ENCODE data around the gene ETFB.

The ETFB gene

DNA sequence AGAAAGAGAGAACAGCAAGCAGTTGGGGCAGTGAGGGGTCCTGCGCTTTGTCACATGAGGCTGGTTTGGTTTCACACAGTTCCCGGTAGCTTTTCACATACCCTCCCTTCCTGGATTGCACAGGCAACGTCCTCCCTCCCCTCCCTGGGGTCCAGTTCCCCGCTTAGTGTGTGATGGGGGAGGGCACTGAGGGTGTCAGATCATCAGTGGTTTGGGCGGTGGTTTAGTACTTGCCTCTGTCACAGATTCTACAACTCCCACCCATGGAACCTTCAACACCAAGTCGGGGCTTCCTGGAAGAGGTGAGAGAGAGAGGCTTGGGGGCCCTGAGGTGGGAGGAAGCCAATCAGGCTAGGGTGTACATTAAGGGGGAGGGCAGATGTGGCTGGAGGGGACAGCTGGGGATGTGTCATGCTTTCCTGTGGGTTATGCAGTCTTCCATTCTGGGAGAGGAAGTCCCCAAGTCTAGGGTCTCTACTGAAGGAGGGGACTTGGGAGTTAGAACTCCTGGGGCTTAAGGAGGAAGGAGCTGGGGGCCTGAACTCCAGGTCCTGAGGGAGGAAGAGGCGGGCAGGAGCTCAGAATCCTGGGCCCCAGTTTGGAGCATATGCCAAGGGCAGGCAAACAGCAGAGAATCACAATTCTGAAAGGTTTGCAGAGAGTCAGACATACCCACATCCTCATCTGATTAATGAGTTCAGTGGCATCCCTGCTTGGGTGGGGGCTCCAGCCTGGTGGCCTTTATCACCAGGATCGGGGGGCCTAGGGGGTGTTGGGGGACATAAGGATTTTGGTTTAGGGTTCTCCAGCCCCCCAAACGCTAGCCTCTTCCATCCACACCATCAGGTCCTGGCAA lies 6.7 kb upstream of the ETFB start, which contains the start of gene NKG7:
TSS of gene NKG7 (minus strand) at position 6 of the 856 bp plus-strand sequence. CDS start 119 bp downstream, outside the sequence.
- DNase-seq (ENCODE audit: low read depth): no peak
- H3K4me3 ChIP-seq (ENCODE audit: low read length): no peak within 1 kb of the TSS

GRCh38 chr19:51372021-51372648 lies 5.9 kb upstream of the ETFB start:
- no peak overlapping the region for H3K4me3 ChIP-seq (ENCODE audit: low read length)
- no peak for DNase-seq (ENCODE audit: low read depth)
- TF ChIP-seq, protein P1, sequence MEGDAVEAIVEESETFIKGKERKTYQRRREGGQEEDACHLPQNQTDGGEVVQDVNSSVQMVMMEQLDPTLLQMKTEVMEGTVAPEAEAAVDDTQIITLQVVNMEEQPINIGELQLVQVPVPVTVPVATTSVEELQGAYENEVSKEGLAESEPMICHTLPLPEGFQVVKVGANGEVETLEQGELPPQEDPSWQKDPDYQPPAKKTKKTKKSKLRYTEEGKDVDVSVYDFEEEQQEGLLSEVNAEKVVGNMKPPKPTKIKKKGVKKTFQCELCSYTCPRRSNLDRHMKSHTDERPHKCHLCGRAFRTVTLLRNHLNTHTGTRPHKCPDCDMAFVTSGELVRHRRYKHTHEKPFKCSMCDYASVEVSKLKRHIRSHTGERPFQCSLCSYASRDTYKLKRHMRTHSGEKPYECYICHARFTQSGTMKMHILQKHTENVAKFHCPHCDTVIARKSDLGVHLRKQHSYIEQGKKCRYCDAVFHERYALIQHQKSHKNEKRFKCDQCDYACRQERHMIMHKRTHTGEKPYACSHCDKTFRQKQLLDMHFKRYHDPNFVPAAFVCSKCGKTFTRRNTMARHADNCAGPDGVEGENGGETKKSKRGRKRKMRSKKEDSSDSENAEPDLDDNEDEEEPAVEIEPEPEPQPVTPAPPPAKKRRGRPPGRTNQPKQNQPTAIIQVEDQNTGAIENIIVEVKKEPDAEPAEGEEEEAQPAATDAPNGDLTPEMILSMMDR (conservative IDR thresholded peaks at IDR 0.05; ENCODE audit: low read length): no peak

More for the DNA sequence above, 6.7 kb upstream of the ETFB start, which contains the start of gene NKG7:
- TF ChIP-seq, protein P1 (conservative IDR thresholded peaks at IDR 0.05; ENCODE audit: low read length): no peak

- no peak overlapping the region for H3K4me3 ChIP-seq (ENCODE audit: low read length)
- TF ChIP-seq, protein P1 (conservative IDR thresholded peaks at IDR 0.05; ENCODE audit: low read length): no peak
- no peak for DNase-seq (ENCODE audit: low read depth)
These were observed 5.0 kb upstream of the ETFB start for GRCh38 chr19:51371186-51371690.

- no peak overlapping the region for H3K4me3 ChIP-seq (ENCODE audit: low read length)
- no peak for DNase-seq (ENCODE audit: low read depth)
- TF ChIP-seq, protein P1 (conservative IDR thresholded peaks at IDR 0.05; ENCODE audit: low read length): no peak
These were observed 4.0 kb upstream of the ETFB start for GRCh38 chr19:51370230-51370629.

- DNase-seq (ENCODE audit: low read depth): no peak
- TF ChIP-seq, protein P1 (conservative IDR thresholded peaks at IDR 0.05; ENCODE audit: low read length): no peak
- peak within 1 kb of the TSS; percentile 79 for H3K4me3 ChIP-seq (ENCODE audit: low read length)
These were observed 2.4 kb upstream of the ETFB start, which contains the start of gene CLDND2 for GRCh38 chr19:51368366-51369282. Gene CLDND2, minus strand, starts transcription at chr19:51369003. Its CDS starts 426 bp downstream, at chr19:51368577.

GRCh38 chr19:51367565-51368365 lies 1.6 kb upstream of the ETFB start:
- peak; percentile 98 for DNase-seq (ENCODE audit: low read depth)
- TF ChIP-seq, protein P1 (conservative IDR thresholded peaks at IDR 0.05; ENCODE audit: low read length): no peak
- peak overlapping the region; percentile 79 for H3K4me3 ChIP-seq (ENCODE audit: low read length)

Data from AG10803 (cell line).